ENCODE measurements around the gene IL10RB. TPM values are rescaled to one million over a fixed set of nuclear protein-coding genes. Genes with fewer than 3 reads are reported as not detected.

The IL10RB gene
- total RNA-seq, 2 donors from 2014 or later = 10.2 to 21.8 TPM

- Histone ChIP-seq H3K36me3 (peaks cover 61% of the 10 kb centered on the region), H3K9me3 (no peaks in the 10 kb centered on the region), H3K27me3 (no peaks in the 10 kb centered on the region), H3K4me1 (no peaks in the 10 kb centered on the region), H3K27ac (no peak overlapping the region), H3K4me3 (no peak overlapping the region)
- TF ChIP-seq CTCF (IDR thresholded peaks at IDR 0.05) = no peak
- no peak for DNase-seq (ENCODE audit: low spot score)
Observed at GRCh38 chr21:33257094-33257803, 8.9 kb upstream of the IL10RB start.

DNA sequence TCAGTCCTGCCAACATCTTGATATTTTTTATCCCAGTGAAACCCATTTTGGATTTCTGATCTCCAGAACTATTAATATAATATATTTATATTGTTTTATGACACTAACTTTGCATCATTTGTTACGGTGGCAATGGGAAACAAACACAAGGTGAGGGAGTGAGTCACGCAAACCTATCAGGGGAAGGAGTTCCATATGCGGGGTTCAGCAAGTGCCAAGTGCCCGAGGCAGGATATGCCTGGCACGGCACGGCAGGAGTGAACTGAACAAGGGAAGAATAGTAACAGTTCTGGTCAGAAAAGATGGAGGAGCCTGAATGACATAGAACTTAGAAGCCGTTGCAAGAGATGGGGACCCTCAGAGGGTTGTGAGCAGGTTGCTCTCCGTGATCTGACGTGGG lies 7.7 kb upstream of the IL10RB start:
- no peak for TF ChIP-seq CTCF (IDR thresholded peaks at IDR 0.05)
- H3K4me3 ChIP-seq = no peak overlapping the region
- peaks cover 53% of the 10 kb centered on the region for H3K36me3 ChIP-seq
- no peaks in the 10 kb centered on the region for H3K27me3 ChIP-seq
- H3K9me3 ChIP-seq = no peaks in the 10 kb centered on the region
- no peak for DNase-seq (ENCODE audit: low spot score)
- H3K27ac ChIP-seq = no peak overlapping the region
- no peaks in the 10 kb centered on the region for H3K4me1 ChIP-seq

- no peak for TF ChIP-seq CTCF (IDR thresholded peaks at IDR 0.05)
- Histone ChIP-seq H3K4me1 (no peaks in the 10 kb centered on the region), H3K9me3 (no peaks in the 10 kb centered on the region), H3K27ac (no peak overlapping the region), H3K4me3 (no peak overlapping the region), H3K36me3 (peaks cover 45% of the 10 kb centered on the region), H3K27me3 (no peaks in the 10 kb centered on the region)
- no peak for DNase-seq (ENCODE audit: low spot score)
Observed at GRCh38 chr21:33259428-33259827, 6.7 kb upstream of the IL10RB start.

DNA sequence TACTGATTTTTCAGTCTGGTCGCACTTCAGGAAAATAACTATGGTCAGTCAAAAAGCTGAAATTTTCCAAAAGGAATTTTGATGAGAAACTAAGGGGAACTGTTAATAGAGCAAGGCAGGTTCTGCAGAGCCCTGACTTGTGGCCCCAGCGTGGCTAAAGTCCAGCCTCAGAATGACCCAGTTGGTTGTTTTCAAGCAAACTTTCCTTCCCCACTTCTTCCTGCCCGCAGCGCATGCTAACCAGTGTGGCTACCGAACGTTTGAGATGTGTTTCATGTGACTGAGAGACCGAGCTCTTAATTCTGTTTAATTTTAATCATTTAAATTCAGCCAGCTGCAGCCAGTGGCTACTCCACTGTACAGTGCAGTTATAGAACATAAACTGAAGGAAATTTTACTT lies 6.2 kb upstream of the IL10RB start:
- TF ChIP-seq CTCF (IDR thresholded peaks at IDR 0.05) = no peak
- H3K4me1 ChIP-seq = no peaks in the 10 kb centered on the region
- H3K27ac ChIP-seq = no peak overlapping the region
- H3K4me3 ChIP-seq = no peak overlapping the region
- peaks cover 39% of the 10 kb centered on the region for H3K36me3 ChIP-seq
- H3K27me3 ChIP-seq = no peaks in the 10 kb centered on the region
- DNase-seq (ENCODE audit: low spot score) = no peak
- no peaks in the 10 kb centered on the region for H3K9me3 ChIP-seq

DNA sequence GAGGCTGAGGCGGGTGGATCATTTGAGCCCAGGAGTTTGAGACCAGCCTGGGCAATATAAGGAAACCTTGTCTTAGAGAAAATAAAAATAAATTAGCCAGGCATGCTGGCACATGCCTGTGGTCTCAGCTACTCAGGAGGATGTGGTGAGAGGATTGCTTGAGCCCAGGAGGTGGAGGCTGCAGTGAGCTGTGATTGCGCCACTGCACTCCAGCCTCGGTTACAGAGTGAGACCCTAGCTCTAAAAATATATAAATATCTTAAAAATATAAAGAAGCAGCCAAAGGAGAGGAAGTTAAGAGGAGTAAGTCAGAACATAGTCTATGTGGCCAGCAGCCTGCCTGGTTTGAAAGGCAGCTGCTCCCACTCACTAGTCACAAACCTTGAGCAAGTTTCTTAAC lies 4.5 kb upstream of the IL10RB start:
- H3K9me3 ChIP-seq = no peaks in the 10 kb centered on the region
- TF ChIP-seq CTCF (IDR thresholded peaks at IDR 0.05) = no peak
- no peak overlapping the region for H3K27ac ChIP-seq
- H3K4me3 ChIP-seq = no peak overlapping the region
- peaks cover 0 to 6% of the 10 kb centered on the region in 2 donors for H3K4me1 ChIP-seq
- no peaks in the 10 kb centered on the region for H3K27me3 ChIP-seq
- no peak for DNase-seq (ENCODE audit: low spot score)
- H3K36me3 ChIP-seq = peaks cover 26% of the 10 kb centered on the region

DNA sequence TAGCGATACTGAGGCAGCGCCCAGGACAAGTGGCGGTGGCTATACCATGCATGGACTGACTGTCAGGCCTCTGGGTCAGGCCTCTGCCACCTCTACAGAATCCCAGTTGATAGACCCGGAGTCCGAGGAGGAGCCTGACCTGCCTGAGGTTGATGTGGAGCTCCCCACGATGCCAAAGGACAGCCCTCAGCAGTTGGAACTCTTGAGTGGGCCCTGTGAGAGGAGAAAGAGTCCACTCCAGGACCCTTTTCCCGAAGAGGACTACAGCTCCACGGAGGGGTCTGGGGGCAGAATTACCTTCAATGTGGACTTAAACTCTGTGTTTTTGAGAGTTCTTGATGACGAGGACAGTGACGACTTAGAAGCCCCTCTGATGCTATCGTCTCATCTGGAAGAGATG lies 3.2 kb upstream of the IL10RB start:
- H3K36me3 ChIP-seq = peaks cover 17% of the 10 kb centered on the region
- DNase-seq (ENCODE audit: low spot score) = no peak
- H3K4me3 ChIP-seq = no peak overlapping the region
- no peak overlapping the region for H3K27ac ChIP-seq
- peaks cover 0 to 10% of the 10 kb centered on the region in 2 donors for H3K4me1 ChIP-seq
- H3K27me3 ChIP-seq = no peaks in the 10 kb centered on the region
- H3K9me3 ChIP-seq = no peaks in the 10 kb centered on the region
- no peak for TF ChIP-seq CTCF (IDR thresholded peaks at IDR 0.05)
